AG04449 (cell line): ENCODE measurements around the gene LTN1.

ENCODE experiments used
- CTCF ChIA-PET: fragments of 350-600 bp; formaldehyde crosslinking; extraction: SDS; loops from one replicate; lab custom pipeline; 2021; ENCODE audit warnings: antibody characterized with exemption; lab: Yijun Ruan, JAX
- POLR2A ChIA-PET: fragments of 400-600, 350-600 bp; formaldehyde crosslinking; extraction: SDS; loops from one replicate; lab custom pipeline; 2020; ENCODE audit warnings: antibody characterized with exemption, inconsistent platforms; lab: Yijun Ruan, JAX
- DNase-seq: peaks from one replicate; pipeline ENCODE4 v3.0.0-alpha.2; 2010; ENCODE audit warnings: low read depth, low spot score
- H3K4me3 ChIP-seq: 2 replicates; pipeline ENCODE4 v1.5.1; 2011; ENCODE audit warnings: low read depth, mild to moderate bottlenecking, control low read depth, low read length
- TF ChIP-seq, protein P1 (sequence below): IDR thresholded peaks from one replicate; pipeline ENCODE4 v1.5.1; 2011; ENCODE audit warnings: mild to moderate bottlenecking, moderate library complexity, low read length, control low read depth, inconsistent platforms; ENCODE audit not compliant: insufficient read depth; ENCODE audit errors: missing control alignments

LTN1 gene

GRCh38 chr21:29008367-29008766 lies 15.7 kb upstream of the LTN1 start:
- TF ChIP-seq, protein P1, sequence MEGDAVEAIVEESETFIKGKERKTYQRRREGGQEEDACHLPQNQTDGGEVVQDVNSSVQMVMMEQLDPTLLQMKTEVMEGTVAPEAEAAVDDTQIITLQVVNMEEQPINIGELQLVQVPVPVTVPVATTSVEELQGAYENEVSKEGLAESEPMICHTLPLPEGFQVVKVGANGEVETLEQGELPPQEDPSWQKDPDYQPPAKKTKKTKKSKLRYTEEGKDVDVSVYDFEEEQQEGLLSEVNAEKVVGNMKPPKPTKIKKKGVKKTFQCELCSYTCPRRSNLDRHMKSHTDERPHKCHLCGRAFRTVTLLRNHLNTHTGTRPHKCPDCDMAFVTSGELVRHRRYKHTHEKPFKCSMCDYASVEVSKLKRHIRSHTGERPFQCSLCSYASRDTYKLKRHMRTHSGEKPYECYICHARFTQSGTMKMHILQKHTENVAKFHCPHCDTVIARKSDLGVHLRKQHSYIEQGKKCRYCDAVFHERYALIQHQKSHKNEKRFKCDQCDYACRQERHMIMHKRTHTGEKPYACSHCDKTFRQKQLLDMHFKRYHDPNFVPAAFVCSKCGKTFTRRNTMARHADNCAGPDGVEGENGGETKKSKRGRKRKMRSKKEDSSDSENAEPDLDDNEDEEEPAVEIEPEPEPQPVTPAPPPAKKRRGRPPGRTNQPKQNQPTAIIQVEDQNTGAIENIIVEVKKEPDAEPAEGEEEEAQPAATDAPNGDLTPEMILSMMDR: no peak
- no peak overlapping the region for H3K4me3 ChIP-seq
- DNase-seq: no peak
- CTCF ChIA-PET: no interaction called here
- POLR2A ChIA-PET: no interaction called here

GRCh38 chr21:29007810-29008209 lies 15.1 kb upstream of the LTN1 start:
- POLR2A ChIA-PET: no interaction called here
- no peak overlapping the region for H3K4me3 ChIP-seq
- CTCF ChIA-PET: no interaction called here
- DNase-seq: no peak
- TF ChIP-seq, protein P1: no peak

DNA sequence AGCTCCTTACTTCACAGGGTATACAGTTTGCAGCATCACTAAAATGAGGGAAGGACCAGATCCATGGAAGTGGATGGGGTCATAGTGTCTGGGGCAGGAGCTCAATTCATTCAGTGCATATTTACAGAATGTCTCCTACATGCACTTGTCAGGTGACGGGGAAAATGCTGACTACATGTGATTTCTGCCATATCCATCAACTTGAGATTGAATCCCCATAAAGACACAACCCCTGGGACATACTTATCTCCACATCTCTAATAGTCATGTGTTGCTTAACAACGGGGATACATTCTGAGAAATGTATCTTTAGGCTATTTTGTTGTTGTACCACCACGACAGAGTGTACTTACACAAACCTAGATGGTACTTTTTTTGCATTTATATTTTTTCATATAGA lies 14.5 kb upstream of the LTN1 start:
- TF ChIP-seq, protein P1: no peak
- H3K4me3 ChIP-seq: no peak overlapping the region
- no peak for DNase-seq
- CTCF ChIA-PET: no interaction called here
- POLR2A ChIA-PET: no interaction called here

GRCh38 chr21:29005696-29006095 lies 13.0 kb upstream of the LTN1 start:
- no peak for DNase-seq
- ChIA-PET POLR2A (interaction anchor here (2.1 kb wide), 1 partner anchor 19 kb away, joined by 6 read pairs; the partner anchor contains the start of gene USP16), CTCF (no interaction called here)
- H3K4me3 ChIP-seq: no peak overlapping the region
- TF ChIP-seq, protein P1: no peak

DNA sequence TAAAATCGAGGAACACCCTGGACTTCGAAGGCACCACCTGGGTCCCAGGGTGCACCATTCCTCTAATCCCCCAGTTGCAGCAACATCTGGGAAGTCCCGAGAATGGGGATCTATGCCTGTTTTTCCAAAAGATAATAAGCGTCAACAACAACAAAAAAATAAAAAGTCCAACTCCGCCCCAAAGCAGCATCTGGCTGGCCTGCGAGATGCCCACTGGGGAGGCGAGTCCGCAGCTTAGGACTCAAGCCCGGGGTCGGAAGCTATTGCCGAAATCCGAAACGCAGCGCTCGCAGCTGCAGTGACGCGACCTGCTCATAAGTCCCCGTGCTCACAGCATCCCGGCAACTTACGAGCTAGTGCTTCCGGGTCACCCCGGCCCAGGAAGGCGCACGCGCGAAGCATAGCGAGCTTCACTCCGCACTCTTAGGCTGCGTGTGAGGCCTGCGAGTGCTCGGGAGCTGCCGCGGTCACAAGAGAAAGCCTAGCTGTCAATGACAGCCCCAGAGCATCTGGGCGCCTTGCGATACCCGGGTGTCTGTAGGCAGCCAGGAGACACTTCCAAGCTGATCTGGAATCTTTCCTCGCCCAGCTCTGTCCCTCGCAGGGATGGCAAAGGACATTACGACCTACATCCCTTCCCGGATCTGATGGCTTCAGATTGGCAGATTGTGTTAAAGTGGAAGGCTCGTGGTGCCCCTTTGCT lies 9.9 kb upstream of the LTN1 start:
- ChIA-PET CTCF (no interaction called here), POLR2A (interaction anchor here (0.6 to 1.9 kb wide), 9 partner anchors 8 to 369 kb away, joined by 3 to 19 read pairs (median 4); partner anchors contain the start of genes LTN1, RWDD2B and USP16)
- H3K4me3 ChIP-seq: peak overlapping the region; percentile 74

GRCh38 chr21:28993293-28993629 lies 584 bp upstream of the LTN1 start:
- TF ChIP-seq, protein P1: no peak
- DNase-seq: no peak
- H3K4me3 ChIP-seq: peak overlapping the region; percentile 49
- POLR2A ChIA-PET: interaction anchor here (1.1 to 1.3 kb wide), 2 partner anchors 9 to 32 kb away, joined by 3 to 19 read pairs; partner anchors contain the start of gene USP16
- CTCF ChIA-PET: interaction anchor here (1.3 kb wide), 1 partner anchor 54 kb away, joined by 3 read pairs; no protein-coding TSS in a partner anchor

More for the DNA sequence above, 9.9 kb upstream of the LTN1 start:
- TF ChIP-seq, protein P1: no peak
- peak; percentile 82 for DNase-seq
